Upper lobe of right lung (tissue), 1 donor: ENCODE measurements around the gene VPS51. TPM values are rescaled to one million over a fixed set of nuclear protein-coding genes. Genes with fewer than 3 reads are reported as not detected.

Source experiments
- ATAC-seq: fragments of 200-7000 bp; cut with Tn5 transposase; one replicate; pipeline ENCODE4 v1.9.1; 2020; ENCODE audit warnings: mild to moderate bottlenecking, moderate library complexity
- DNase-seq: peaks from one replicate; pipeline ENCODE4 v3.0.0-alpha.2; 2020
- H3K27ac ChIP-seq: fragments of 200-600 bp; one replicate; pipeline ENCODE4 v1.8.0; 2022
- H3K27me3 ChIP-seq: fragments of 200-600 bp; one replicate; pipeline ENCODE4 v1.8.0; 2022; ENCODE audit warnings: mild to moderate bottlenecking
- H3K36me3 ChIP-seq: fragments of 200-600 bp; one replicate; pipeline ENCODE4 v1.8.0; 2022
- H3K4me1 ChIP-seq: fragments of 200-600 bp; one replicate; pipeline ENCODE4 v1.8.0; 2022
- H3K4me3 ChIP-seq: fragments of 200-600 bp; one replicate; pipeline ENCODE4 v1.8.0; 2022; ENCODE audit warnings: mild to moderate bottlenecking
- H3K9me3 ChIP-seq: fragments of 200-600 bp; one replicate; pipeline ENCODE4 v1.8.0; 2022
- CTCF ChIP-seq: fragments of 200-600 bp; IDR thresholded peaks from one replicate; pipeline ENCODE4 v1.8.0; 2022; ENCODE audit warnings: antibody characterized with exemption
- intact Hi-C: fragments of 100-400 bp; cut with DNase I; formaldehyde crosslinking; loops from one replicate; pipeline ENCODE4 v1.11.0; 2022
- total RNA-seq: library from RNA; stranded (reverse); fragmentation: NEBNext Ultra II Directional; extraction: Animal tissue kit (Norgen Biotek cat#: 25700); gene quantifications from one replicate; pipeline ENCODE4 v1.2.1, GENCODE V29; 2021
- donor health status: DM: no; HTN: yes; CAD: no; lungs with severe emphysema.

Gene VPS51
- total RNA-seq, 1 donor from 2014 or later, result 101 TPM

- no peaks in the 10 kb centered on the region for H3K27me3 ChIP-seq
- H3K9me3 ChIP-seq, result no peaks in the 10 kb centered on the region
- ATAC-seq (no peak), DNase-seq (no peak)
- H3K27ac ChIP-seq, result no peak overlapping the region
- no peak overlapping the region for H3K4me3 ChIP-seq
- no peak for TF ChIP-seq CTCF
- H3K36me3 ChIP-seq, result no peaks in the 10 kb centered on the region
- intact Hi-C loops, result no loop called here
- H3K4me1 ChIP-seq, result no peaks in the 10 kb centered on the region
Measured at GRCh38 chr11:65077451-65077850, 18.6 kb upstream of the VPS51 start.

- Histone ChIP-seq H3K9me3 (no peaks in the 10 kb centered on the region), H3K4me3 (no peak overlapping the region), H3K27ac (no peak overlapping the region), H3K4me1 (no peaks in the 10 kb centered on the region), H3K27me3 (no peaks in the 10 kb centered on the region), H3K36me3 (no peaks in the 10 kb centered on the region)
- intact Hi-C loops, result no loop called here
- DNase-seq, result peak; percentile 78
- peak; percentile 56 for TF ChIP-seq CTCF
- ATAC-seq, result peak; percentile 88
Measured at GRCh38 chr11:65078151-65078550, 17.9 kb upstream of the VPS51 start.

- Histone ChIP-seq H3K4me1 (no peaks in the 10 kb centered on the region), H3K9me3 (no peaks in the 10 kb centered on the region), H3K27me3 (no peaks in the 10 kb centered on the region), H3K27ac (no peak overlapping the region), H3K4me3 (no peak overlapping the region), H3K36me3 (no peaks in the 10 kb centered on the region)
- no peak for DNase-seq
- intact Hi-C loops, result no loop called here
- ATAC-seq, result no peak
- no peak for TF ChIP-seq CTCF
Measured at GRCh38 chr11:65078786-65079342, 17.1 kb upstream of the VPS51 start.

- no peak for DNase-seq
- Histone ChIP-seq H3K27ac (peak overlapping the region; percentile 90), H3K4me1 (peaks cover 7% of the 10 kb centered on the region), H3K9me3 (no peaks in the 10 kb centered on the region), H3K27me3 (no peaks in the 10 kb centered on the region), H3K4me3 (peak overlapping the region; percentile 70), H3K36me3 (peaks cover 32% of the 10 kb centered on the region)
- no peak for TF ChIP-seq CTCF
- no peak for ATAC-seq
- intact Hi-C loops, result no loop called here
Measured at GRCh38 chr11:65083134-65083833, 12.7 kb upstream of the VPS51 start.

GRCh38 chr11:65083834-65084597 lies 12.0 kb upstream of the VPS51 start, which contains the start of the genes CDCA5 and ZFPL1:
CDCA5 (minus strand) TSS chr11:65084040; CDS start chr11:65083978, 62 bp downstream.
ZFPL1 (plus strand) TSS chr11:65084222; CDS start chr11:65084699, 477 bp downstream.
- Histone ChIP-seq H3K9me3 (no peaks in the 10 kb centered on the region), H3K27me3 (no peaks in the 10 kb centered on the region), H3K27ac (peak within 1 kb of the TSS; percentile 90), H3K4me1 (peaks cover 7% of the 10 kb centered on the region), H3K36me3 (peaks cover 35% of the 10 kb centered on the region), H3K4me3 (peak within 1 kb of the TSS; percentile 70)
- TF ChIP-seq CTCF, result no peak
- intact Hi-C loops, result no loop called here
- ATAC-seq, result peak; percentile 97
- peak; percentile 97 for DNase-seq
